Thyroid gland (tissue), 4 donors: ENCODE data around the gene DCLK2.

Source experiments
- CTCF ChIP-seq, 6 experiments: fragments of 200-600 bp in 3 of 6; fragments of 450-650 bp in 3 of 6; sonication (generic) in 3 of 6; IDR thresholded peaks; one replicate each; pipeline ENCODE4 v1.5.1; 2016 to 2019; ENCODE audit warnings: antibody characterized with exemption in 6 of 6, mild to moderate bottlenecking in 2 of 6, inconsistent platforms in 1 of 6, moderate library complexity in 1 of 6
- POLR2A ChIP-seq, 2 donors: fragments of 450-650 bp; IDR thresholded peaks; one replicate each; pipeline ENCODE4 v1.6.1; 2017; ENCODE audit warnings: antibody characterized with exemption in 2 of 2, mild to moderate bottlenecking in 2 of 2, moderate library complexity in 1 of 2

GRCh38 chr4:150278206-150278605 is 200.0 kb downstream of the DCLK2 start:
- TF ChIP-seq CTCF (IDR thresholded peaks at IDR 0.05) = no peak
- TF ChIP-seq POLR2A (IDR thresholded peaks at IDR 0.05) = no peak
